ENCODE measurements around the gene BICRAL.
"Not testable (repeated sequence)": the region's sequence is repeated elsewhere in the genome, so short reads cannot be mapped to it uniquely, and the experiment has no call there.

Gene BICRAL

GRCh38 chr6:42860036-42860435 is 78.2 kb downstream of the BICRAL start:
- no peak for DNase-seq

DNA sequence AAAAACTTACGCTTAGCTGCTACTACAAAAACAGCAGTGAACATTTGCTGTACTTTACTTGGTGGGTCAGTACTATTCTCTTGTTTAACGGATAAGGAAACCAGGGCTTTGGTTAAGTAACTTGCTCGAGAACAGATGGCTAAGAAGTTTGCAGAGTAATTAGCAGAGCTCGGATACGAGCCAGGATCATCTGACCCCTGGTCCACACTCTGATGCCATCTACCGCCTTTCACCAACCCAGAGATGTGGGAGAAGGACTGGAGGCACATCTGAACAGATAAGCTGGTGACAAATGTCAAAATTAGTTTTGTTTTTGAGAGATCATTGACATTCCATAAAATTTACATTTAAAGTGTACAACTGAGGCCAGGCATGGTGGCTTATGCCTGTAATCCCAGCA is 78.6 kb downstream of the BICRAL start:
- peak; percentile 38 for DNase-seq

DNA sequence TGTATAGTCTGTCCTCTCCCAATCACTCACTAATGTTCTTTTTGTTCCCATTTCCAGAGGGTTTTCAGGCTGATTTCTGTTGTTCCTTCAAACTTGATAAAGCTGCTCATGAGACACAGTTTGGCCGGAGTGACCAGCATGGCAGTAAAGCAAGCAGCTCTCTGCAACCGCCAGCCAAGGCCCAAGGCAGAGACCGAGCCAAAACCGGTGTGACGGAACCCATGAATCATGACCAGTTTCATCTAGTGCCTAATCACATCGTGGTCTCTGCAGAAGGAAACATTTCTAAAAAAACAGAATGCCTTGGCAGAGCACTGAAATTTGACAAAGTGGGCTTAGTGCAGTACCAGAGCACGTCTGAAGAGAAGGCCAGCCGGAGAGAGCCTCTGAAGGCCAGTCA is 82.8 kb downstream of the BICRAL start:
- DNase-seq, result no peak

DNA sequence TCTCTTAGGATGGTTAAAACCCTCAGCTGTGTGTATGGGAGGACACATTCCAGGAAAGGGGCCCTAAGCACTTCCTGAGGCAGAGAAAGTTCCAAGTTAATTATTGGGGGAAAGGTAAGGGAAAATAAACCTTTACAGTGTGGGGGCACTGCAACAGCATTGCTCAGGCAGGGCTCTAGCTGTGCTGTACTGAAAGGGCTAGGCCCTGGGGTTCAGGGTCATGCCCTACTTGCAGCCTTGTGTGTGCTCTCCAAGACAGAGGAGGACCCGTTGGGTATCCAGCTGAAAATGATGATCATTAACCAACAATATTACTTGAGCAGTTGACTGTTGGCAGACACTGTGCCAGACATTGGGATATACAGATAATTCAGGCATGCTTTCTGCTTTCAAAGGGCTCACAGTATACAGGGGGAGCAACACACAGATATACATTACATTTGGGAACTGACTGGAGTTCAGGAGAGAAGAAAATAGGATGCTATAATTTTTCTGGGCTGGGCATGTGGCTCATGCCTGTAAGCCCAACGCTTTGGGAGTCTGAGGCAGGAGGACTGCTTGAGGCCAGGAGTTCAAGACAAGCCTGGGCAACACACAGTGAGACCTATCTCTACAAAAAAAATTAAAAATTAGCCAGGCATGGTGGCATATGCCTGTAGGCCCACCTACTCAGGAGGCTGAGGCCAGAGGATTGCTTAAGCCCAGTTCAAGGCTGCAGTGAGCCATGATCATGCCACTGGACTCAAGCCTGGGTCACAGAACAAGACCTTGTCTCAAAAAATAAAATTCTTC is 88.5 kb downstream of the BICRAL start:
- no peak for DNase-seq

DNA sequence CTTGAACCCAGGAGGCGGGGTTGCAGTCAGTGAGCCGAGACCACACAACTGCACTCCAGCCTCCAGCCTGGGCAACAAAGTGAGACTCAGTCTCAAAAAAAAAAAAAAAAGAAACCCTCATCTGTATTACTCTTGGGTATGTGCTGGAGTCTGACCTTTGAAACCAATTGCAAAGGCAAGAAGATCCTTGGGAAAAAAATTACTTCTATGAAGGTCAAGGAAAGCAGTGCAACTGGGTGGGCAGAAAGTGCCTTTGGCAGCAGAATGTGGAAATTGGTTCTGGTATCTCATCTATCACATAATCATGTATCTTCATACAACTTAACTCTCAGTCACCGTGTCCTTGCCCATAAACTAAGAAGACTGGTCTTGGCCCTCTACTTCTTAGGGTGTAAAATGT is 89.9 kb downstream of the BICRAL start:
- DNase-seq, result no peak

DNA sequence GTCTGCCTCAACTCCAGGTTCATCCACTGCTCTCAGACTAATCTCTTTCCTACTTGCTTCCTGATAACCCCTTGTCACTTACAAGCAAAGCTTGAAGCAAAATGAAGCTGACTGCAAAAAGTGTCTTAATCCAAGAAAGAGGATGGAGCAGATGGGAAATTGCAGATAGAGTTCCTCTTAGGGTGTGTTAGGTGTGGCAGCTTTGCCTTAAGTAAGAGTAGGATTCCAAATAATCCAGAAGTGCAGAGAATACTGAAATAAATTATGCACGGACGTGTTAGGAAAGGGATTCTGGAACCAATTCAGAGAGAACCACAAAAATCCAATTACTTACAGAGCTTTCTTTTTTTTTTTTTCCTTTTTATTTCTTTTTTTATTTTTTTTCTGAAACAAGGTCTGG is 91.5 kb downstream of the BICRAL start:
- DNase-seq, result no peak

- DNase-seq, result no peak
Measured at GRCh38 chr6:42877695-42878094, 95.8 kb downstream of the BICRAL start.

GRCh38 chr6:42879372-42880239 is 97.8 kb downstream of the BICRAL start, which contains the start of gene RPL7L1:
Gene RPL7L1, plus strand, starts transcription at chr6:42879616. Its CDS starts 295 bp downstream, at chr6:42879911.
- peak; percentile 95 for DNase-seq

GRCh38 chr6:42880240-42880817 is 98.5 kb downstream of the BICRAL start:
- not testable (repeated sequence) for DNase-seq

DNA sequence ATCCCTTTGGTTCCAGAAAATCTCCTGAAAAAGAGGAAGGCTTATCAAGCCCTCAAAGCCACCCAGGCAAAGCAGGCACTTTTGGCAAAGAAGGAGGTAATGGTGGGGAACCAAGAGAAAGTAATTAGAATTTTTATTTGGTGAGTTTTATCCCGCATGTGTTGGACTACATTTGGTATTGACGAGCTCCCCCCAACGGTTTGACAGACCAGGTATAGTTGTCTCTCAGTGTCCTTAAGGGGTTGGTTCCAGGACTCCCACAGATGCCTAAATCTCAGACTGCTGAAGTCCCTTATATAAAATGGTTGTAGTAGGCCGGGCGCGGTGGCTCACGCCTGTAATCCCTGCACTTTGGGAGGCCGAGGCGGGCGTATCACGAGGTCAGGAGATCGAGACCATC is 99.0 kb downstream of the BICRAL start:
- DNase-seq, result not testable (repeated sequence)

GRCh38 chr6:42885702-42886101 is 103.8 kb downstream of the BICRAL start:
- no peak for DNase-seq

GRCh38 chr6:42888201-42888600 is 106.3 kb downstream of the BICRAL start:
- not testable (repeated sequence) for DNase-seq

DNA sequence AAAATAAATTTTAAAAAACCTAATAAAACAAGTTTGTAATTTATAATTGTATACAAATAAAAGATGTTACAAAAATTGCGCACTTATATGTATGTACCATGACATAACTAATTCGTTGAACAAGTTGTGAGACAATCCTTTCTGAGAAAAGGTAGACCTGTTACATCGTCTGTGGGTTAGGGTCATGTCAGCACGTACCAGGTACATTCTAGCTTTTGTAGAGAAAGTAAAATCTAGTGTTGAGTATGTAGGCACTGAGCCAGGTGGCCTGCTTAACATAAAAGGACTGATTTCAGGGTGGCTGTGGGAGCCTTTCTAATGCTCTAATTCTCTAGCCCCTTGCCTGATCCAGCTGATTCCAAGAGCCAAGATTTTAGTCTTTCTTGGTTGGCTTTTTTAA is 108.0 kb downstream of the BICRAL start:
- DNase-seq, result peak; percentile 66

DNA sequence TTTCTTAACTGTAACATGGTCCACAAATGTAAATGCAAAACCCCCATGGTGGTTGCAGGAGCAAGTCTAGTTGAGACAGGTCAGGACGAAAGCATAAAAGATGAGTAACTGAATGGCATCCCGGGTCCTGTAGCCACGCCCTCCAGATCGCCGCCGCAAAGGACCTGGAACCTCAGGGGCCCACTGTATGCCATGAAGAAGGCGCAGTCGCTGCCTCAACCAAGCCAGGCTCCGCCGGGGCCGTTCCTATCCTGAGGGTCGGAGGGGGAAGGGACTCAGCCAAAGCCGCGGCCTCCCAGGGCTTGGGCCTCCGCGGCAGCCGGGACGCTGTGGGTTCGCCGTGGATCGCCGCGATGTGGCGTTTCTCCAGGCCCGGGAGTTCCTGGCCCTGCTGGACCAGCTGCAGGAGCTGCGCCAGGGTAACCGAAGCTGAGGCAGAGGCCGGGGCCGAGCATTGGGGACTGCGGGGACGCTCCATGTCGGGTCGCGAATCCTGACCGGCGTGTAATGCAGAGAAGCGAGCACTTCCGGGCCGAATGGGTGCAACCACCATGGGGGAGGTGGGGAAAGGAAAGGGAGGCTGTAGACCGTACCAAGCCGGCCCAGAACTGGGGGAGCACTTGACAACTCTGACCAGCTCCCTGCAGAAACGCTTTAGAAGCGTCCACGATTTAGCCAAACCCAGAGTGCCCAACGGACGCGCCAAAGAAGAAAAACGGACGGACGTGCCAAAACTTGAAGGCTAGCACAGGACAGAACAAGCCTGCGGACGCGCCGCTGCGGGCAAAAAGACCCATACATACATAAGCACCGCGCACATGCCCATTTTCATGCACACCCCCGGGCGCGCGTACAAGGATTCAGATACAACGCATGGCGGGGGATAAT is 108.7 kb downstream of the BICRAL start:
- peak; percentile 99 for DNase-seq

DNA sequence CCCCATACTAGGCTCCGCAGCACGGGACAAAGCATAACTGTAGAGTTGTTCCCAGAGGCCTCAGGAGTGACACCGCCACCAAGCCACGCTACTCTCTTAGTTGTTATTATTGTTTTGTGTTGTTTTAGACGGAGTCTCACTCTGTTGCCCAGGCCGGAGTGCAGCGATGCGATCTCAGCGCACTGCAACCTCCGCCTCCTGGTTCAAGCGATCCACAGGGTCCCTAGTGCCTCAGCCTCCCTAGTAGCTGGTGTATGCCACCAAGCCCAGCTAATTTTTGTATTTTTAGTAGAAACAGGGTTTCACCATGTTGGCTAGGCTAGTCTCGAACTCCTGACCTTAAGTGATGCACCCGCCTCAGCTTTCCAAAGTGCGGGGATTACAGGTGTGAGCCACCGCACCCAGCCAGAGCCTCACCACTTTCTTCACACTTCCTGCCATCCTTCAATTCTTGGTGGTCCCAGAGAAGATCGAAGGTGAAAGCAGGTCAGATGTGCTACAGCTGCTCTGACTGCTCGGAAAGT is 109.4 kb downstream of the BICRAL start:
- no peak for DNase-seq

GRCh38 chr6:42894041-42894828 is 112.4 kb downstream of the BICRAL start:
- DNase-seq, result not testable (repeated sequence)

GRCh38 chr6:42896178-42896719 is 114.4 kb downstream of the BICRAL start:
- DNase-seq, result peak; percentile 98

DNA sequence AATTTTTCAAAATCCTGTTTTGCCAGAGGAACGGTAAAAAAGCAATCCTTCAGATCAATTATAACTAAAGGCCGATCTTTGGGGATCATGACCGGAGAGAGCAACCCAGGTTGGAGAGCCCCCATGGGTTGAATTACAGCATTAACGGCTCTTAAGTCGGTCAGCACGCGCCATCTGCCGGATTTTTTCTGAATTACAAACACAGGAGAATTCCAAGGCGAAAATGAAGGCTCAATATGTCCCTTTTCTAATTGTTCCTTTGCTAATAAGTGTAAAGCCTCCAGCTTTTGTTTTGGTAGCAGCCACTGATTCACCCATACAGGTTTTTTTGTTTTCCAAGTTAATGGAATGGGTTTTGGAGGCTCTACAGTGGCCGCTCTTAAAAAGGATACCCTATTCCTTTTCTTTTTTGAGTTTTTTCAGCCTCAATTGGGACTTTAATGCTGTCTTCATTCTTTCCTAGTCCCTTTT is 117.1 kb downstream of the BICRAL start:
- peak; percentile 92 for DNase-seq

DNA sequence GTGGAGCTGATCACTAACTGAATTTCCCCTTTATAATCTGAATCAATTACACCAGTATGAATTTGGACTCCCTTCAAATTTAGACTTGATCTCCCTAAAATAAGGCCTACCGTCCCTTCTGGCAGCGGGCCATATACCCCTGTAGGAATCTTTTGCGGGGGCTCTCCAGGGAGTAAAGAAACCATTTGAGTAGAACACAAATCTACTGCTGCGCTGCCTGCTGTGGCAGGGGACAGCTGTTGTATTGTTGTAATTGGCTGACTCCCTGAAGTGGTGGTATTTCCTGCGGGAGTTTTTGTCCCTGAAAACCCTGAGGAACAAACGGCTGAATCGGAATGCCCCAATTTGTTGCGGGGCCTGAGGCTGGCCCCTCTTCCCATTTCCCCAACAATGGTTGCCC is 118.0 kb downstream of the BICRAL start:
- peak; percentile 81 for DNase-seq

DNA sequence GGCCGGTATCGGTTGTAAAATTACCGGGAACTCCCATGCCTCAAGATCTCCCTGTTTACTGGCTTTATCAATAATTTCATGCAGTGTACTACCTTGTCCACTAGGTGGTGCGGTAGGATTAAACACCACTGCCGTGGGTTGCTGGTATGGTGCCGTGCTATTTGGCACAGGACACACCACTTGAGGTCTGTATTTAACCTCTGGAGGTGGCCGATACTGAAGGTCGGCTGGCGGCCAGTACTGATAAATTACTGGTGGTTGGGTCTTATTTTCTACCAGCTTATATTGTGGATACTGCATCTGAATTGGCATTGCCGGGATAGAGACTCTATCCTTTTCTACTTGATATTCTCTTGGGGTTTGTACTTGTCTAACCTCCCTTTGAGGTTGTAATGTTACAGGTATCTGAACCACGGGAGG is 119.7 kb downstream of the BICRAL start:
- DNase-seq, result peak; percentile 90
